ENCODE results near the gene ZNF784. TPM values are rescaled to one million over a fixed set of nuclear protein-coding genes. Genes with fewer than 3 reads are reported as not detected.
"Not testable (repeated sequence)": the region's sequence is repeated elsewhere in the genome, so short reads cannot be mapped to it uniquely, and the experiment has no call there.

ZNF784 gene
- polyA plus RNA-seq, 1 donor = 10.0 TPM

DNA sequence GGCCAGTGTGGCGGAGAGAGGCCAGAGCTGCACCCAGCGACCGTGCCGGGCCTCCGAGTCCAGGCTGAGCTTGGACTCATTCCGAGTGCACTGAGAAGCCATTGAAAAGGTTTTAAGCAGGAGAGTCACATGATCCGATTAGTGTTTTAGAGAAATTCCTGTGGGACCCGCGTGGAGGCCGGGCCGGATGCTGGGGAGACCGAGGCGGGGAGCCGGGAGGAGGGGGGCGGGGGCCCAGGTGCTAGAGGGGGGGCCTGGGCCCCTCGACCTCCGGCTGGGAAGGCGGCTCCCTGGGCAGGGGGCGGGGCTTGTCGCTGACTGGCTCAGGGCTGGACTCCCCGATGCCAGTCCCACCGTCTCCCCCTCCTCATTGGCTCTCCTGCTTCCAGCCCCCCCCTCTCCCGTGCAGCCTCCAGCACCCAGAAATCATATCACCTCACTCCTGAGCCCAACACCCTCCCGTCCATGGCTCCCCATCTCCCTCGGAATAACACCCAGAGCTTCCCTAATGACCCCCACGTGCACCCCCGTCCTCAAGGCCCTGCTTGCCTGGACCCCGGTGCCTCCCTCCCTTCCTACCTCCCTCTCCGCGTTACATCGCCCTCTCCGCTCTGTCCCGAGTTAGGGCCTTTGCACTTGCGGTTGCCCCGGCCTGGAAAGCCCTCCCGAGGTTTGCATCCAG lies 38.6 kb downstream of the ZNF784 start:
- DNase-seq = peak; percentile 86

DNA sequence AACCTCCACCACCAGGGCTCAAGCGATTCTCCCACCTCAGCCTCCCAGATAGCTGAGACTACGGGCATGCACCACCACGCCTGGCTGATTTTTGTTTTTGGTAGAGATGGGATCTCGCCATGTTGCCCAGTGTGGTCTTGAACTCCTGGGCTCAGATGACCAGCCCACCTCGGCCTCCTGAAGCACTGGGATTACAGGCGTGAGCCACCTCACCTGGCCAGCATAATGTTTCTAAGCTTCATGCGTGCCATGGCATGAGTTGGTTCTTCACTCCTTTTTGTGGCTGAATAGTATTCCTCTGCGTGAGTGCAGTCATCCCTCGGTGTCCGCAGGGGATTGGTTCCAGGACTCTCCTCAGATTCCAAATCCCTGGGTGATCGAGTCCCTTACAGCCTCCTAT lies 39.5 kb downstream of the ZNF784 start:
- no peak for DNase-seq

DNA sequence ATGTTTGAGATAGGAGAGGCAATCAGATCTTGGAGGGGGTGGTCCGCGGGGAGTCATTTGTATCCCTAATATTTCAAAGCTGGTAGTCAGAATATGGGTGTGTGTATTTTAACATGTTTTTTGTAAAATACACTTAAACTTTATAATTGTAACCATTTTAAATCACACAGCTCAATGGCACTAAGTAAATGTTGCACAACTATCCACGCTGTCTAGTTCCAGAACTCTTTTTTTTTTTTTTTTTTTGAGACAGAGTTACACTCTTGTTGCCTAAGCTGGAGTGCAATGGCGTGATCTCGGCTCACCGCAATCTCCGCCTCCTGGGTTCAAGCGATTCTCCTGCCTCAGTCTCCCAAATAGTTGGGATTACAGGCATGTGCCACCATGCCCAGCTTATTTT lies 40.5 kb downstream of the ZNF784 start:
- not testable (repeated sequence) for DNase-seq

DNA sequence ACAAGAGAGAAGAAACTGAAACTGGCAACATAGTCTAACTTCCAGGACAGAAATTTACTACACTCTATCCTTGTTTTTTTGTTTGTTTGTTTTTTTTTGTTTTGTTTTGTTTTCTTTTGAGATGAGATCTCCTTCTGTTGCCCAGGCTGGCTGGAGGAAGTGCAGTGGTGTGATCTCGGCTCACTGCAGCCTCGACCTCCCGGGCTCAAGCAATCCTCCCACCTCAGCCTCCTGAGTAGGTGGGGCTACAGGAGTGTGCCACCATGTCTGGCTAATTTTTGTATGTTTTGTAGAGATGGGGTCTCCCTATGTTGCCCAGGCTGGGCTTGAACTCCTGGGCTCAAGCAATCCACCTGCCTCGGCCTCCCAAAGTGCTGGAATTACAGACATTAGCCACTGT lies 42.1 kb downstream of the ZNF784 start:
- DNase-seq = not testable (repeated sequence)

DNA sequence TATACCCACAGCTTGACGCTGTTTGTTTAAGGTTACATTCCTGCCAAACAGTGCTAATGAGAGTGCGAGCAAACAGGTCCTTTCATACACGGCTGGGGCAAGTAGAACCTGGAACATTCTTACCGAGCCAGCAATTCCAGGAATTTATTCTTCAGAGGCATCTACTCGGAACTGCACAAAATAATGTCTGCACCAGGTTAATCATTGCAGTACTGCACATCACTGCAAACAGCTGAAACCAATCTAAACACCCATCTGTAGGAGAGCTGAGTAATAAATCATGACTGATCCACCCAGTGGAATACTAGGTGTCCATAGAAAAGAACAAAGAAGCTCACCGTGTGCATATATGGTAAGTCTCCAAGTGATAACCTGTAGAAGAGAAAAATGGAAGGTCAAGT lies 42.5 kb downstream of the ZNF784 start:
- DNase-seq = no peak

DNA sequence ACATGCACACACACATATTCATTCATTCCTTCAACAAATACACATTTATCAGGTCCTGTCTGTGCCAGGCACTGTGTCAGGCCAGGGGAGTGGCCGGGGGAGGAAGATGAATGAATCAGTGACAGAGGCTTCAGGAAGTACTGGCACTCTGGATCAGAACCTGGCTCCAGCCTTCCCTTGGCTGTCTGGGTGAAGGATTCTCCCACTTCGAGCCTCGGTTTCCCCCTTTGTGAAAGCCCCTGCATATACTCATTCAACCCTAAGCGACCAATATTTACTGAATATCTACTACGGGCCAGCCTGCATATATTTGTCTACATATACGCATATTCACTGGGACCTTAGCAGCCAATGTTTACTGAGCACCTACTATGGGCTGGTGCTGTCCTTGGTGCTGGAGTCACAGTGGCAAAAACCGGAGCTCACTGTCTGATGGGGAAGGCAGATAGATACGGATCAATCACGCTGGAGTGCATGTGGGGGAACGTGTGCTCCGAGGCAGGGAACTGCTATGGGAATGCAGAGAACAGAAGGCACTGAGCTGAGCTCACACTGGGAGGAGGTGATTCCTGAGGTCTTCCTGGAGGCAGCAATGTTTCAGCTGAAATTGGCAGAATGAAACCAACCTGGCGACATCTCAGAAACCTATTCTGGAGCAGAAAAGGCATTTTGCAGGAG lies 43.1 kb downstream of the ZNF784 start:
- no peak for DNase-seq

DNA sequence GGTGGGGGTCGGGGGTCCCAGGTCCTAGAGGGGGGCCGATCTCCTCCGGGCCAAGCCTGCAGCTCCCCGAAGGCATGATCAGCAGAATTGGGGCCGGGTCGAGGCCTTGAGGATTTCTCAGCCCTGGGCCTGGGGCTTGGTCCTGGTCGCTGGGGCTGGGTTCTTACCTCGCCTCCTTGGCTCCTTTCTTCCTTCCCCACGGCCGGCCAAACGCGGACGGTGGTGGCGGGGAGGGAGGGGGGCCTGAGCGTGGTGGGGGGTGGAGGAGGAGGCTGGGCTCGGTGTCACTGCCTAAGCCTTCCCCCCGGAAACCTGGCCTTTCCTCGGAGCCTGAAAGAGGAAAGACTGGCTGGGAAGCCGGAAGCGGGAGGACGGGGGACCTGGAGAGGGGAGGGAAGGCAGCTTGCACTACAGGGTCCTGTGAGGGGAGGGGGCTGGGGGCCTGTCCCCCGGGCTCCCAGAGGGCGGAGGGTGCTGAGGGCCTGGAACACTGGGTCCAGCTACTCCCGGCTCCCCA lies 43.7 kb downstream of the ZNF784 start, which contains the start of gene ZNF579:
Gene ZNF579 (minus strand): TSS at position 221 of the 517 bp plus-strand sequence. CDS start 1,209 bp downstream, outside the sequence.
- DNase-seq = peak; percentile 89

DNA sequence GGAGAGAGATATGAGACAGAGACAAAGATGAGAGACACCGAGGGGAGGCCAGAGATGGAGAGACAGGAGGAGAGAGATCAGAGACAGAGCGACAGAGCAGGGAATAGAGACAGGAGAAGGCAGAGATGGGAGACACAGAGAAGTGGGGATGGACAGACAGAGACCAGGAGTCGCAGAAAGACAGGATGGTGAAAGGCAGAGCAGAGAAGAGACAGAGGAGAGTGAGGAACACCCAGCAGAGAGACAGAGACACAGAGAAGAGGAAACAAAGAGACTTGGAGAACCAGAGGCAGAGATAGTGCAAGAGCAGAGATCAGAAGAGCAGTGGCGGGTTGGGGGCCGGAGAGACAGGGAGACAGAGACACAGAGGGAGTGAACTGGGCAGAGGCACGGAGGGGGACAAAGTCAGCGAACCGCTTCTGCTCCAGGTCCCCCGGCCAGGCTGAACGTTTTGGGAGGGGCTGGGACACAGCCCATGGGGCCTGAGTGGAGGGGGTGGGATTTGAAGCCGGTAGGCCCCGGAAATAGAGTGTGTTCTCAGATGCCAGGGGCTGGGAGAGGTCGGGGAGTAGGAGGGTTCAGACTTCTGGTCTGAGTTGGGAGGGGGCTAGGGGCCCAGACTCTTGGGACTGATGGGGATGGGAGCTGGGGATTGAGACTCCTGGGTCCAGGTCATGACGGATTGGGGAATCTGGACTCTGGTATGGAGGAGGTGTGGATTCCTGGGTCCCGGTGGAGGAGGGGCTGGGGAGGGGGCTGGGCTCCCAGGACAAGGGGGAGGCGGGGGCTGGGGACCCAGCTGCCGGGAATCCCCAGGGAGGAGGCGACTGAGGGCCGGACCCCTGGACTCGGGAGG lies 44.4 kb downstream of the ZNF784 start:
- no peak for DNase-seq

DNA sequence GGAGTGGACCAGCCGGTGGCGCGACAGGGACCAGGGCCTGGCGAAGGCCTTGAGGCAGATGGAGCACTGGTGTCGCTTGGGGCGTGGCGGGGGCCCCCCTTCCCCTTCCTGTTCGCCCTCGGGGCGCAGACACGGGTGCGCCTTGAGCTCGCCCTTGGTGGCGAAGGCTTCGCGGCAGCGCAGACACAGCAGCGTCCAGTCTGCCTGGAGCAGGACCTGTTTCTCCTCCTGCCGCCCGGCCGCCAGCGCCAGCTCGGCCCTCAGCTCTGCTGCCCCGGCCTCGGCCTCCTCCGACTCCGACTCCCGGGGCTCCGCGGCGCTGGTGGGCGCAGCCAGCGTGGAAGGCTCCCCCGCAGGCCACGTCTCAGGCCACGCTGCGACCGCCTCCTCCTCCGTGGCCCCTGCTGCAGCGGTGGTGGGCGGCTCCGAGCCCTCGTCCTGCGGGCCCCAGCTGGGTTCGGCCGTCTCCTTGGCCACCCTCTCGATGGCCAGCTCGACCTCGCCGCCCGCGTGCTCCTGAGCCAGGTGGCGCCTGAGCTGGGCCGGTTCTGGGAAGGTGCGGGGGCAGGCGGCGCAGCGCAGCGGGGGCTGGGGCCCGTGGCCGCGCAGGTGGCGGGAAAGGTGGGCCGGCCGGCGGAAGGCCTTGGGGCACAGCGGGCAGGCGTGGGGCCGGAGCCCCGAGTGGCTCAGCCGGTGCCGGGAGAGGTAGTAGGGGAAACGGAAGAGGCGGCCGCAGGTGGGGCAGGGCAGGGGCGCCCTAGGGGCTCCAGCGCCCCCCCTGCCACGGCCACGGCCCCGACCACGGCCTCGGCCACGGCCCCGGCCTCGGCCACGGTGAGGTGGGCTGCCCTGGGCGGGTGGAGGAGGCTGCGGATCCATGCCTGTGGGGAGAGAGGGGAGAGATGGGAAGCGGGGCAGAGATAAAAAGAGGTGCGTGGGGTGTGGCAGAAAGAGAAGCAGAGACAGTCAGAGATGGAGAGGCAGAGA lies 45.3 kb downstream of the ZNF784 start:
- no peak for DNase-seq

DNA sequence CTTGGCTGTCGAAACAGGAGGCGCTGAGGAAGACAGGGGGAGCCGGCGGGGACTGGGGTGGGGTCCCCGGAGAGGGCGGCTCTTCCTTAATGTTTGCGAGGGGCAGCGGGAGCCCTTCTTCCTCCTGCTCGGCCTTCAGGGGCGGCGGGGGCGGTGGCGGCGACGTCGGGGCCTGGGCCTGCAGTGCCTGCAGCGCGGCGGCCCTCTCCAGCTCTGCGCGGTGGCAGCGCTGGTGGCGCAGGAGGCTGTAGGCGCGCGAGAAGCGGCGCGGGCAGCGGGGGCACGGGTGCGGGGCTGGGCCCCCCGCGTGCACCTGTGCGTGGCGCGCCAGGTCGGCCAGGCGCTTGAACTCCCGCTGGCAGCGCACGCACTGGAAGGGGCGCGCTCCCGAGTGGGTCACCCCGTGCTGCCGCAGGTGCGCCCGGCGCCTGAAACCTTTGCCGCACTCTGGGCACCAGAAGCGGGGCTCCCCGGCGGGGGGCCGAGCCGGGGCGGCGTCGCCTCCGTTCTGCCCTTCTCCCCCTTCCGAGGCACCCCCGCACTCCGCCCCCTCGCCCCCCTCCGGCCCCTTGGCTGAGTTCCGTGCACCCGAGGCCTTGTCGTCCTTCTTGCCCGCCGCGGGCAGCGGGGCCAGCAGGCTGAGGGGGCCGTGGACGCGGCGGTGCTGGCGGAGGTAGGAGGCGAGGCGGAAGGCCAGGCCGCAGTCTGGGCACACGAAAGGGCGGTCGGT lies 46.2 kb downstream of the ZNF784 start:
- DNase-seq = no peak

DNA sequence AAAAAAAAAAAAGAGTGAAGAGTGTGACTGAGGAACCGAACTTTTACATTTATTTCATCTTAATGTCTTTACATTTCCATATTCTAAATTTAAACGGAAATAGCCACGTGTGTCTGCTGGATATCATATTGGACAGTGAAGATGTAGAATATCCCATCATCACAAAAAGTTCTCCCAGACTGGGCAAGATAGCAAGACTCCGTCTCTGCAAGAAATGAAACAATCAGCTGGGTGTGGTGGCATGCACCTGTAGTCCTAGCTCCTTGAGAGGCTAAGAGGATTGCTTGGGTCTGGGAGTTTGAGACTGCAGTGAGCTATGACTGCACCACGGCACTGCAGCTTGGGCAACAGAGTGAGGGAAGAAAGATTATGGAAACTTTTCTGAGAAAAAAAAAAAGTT lies 47.6 kb downstream of the ZNF784 start:
- no peak for DNase-seq

DNA sequence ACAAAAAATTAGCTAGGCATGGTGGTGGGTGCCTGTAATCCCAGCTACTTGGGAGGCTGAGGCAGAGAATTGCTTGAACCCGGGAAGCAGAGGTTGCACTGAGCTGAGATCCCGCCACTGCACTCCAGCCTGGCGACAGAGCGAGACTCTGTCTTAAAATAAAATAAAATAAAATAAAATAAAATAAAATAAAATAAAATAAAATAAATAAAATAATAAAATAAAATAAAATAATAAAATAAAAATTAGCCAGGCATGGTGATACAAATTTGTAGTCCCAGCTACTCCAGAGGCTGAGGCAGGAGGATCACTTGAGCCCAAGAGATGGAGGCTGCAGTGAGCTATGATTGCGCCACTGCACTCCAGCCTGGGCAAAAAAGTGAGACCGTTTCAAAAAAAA lies 50.4 kb downstream of the ZNF784 start:
- not testable (repeated sequence) for DNase-seq

Other genes with a start within 250 kb of the ZNF784 start
- gene TMEM190, start 247.7 kb downstream of the ZNF784 start, polyA plus RNA-seq (ENCODE audit: insufficient read length) = 0.48 TPM
- gene TMEM238, start 240.3 kb downstream of the ZNF784 start, polyA plus RNA-seq (ENCODE audit: insufficient read length) = 0.32 TPM
- gene RPL28, start 238.6 kb downstream of the ZNF784 start, polyA plus RNA-seq (ENCODE audit: insufficient read length) = 746 TPM
- 43.7 TPM for gene UBE2S, start 216.8 kb downstream of the ZNF784 start, polyA plus RNA-seq (ENCODE audit: insufficient read length)
- gene SHISA7, start 181.3 kb downstream of the ZNF784 start, polyA plus RNA-seq (ENCODE audit: insufficient read length) = 0.20 TPM
- gene ISOC2, start 162.9 kb downstream of the ZNF784 start, polyA plus RNA-seq (ENCODE audit: insufficient read length) = 30.1 TPM
- gene C19orf85, start 159.8 kb downstream of the ZNF784 start, polyA plus RNA-seq (ENCODE audit: insufficient read length) = not detected
- gene ZNF628, start 147.9 kb downstream of the ZNF784 start, polyA plus RNA-seq (ENCODE audit: insufficient read length) = 2.4 TPM
- gene NAT14, start 139.4 kb downstream of the ZNF784 start, polyA plus RNA-seq (ENCODE audit: insufficient read length) = 36.8 TPM
- 1.1 TPM for gene SSC5D, start 136.1 kb downstream of the ZNF784 start, polyA plus RNA-seq (ENCODE audit: insufficient read length)
- 1.1 TPM for gene SBK2, start 87.4 kb downstream of the ZNF784 start, polyA plus RNA-seq (ENCODE audit: insufficient read length)
- gene SBK3, start 79.0 kb downstream of the ZNF784 start, polyA plus RNA-seq (ENCODE audit: insufficient read length) = 0.58 TPM
- gene ZNF579, start 43.7 kb downstream of the ZNF784 start, polyA plus RNA-seq (ENCODE audit: insufficient read length) = 16.1 TPM
- gene FIZ1, start 25.0 kb downstream of the ZNF784 start, polyA plus RNA-seq (ENCODE audit: insufficient read length) = 20.7 TPM
- 5.4 TPM for gene ZNF524, start 24.3 kb downstream of the ZNF784 start, polyA plus RNA-seq (ENCODE audit: insufficient read length)
- 6.3 TPM for gene ZNF865, start 18.9 kb downstream of the ZNF784 start, polyA plus RNA-seq (ENCODE audit: insufficient read length)
- 39.9 TPM for gene ZNF580, start 16.4 kb upstream of the ZNF784 start, polyA plus RNA-seq (ENCODE audit: insufficient read length)
- gene ZNF581, start 19.1 kb upstream of the ZNF784 start, polyA plus RNA-seq (ENCODE audit: insufficient read length) = 20.7 TPM
- 19.3 TPM for gene CCDC106, start 23.6 kb upstream of the ZNF784 start, polyA plus RNA-seq (ENCODE audit: insufficient read length)
- gene U2AF2, start 30.5 kb upstream of the ZNF784 start, polyA plus RNA-seq (ENCODE audit: insufficient read length) = 164 TPM
- 83.3 TPM for gene EPN1, start 50.7 kb upstream of the ZNF784 start, polyA plus RNA-seq (ENCODE audit: insufficient read length)
- gene NLRP9, start 113.8 kb upstream of the ZNF784 start, polyA plus RNA-seq (ENCODE audit: insufficient read length) = 0.17 TPM
- not detected for gene RFPL4A, start 134.5 kb upstream of the ZNF784 start, polyA plus RNA-seq (ENCODE audit: insufficient read length)
- 0.25 TPM for gene RFPL4AL1, start 144.6 kb upstream of the ZNF784 start, polyA plus RNA-seq (ENCODE audit: insufficient read length)
- 0.25 TPM for gene NLRP11, start 207.4 kb upstream of the ZNF784 start, polyA plus RNA-seq (ENCODE audit: insufficient read length)
- not detected for gene NLRP4, start 212.0 kb upstream of the ZNF784 start, polyA plus RNA-seq (ENCODE audit: insufficient read length)